CD14-positive monocyte (primary cell): ENCODE measurements around the gene CASP10. TPM values are rescaled to one million over a fixed set of nuclear protein-coding genes. Genes with fewer than 3 reads are reported as not detected.

ENCODE experiments used
- DNase-seq, 3 donors: peaks; one replicate each; pipeline ENCODE4 v3.0.0-alpha.2; 2011 to 2022
- H2AFZ ChIP-seq: 2 replicates; pipeline ENCODE4 v1.6.0; 2012; ENCODE audit warnings: mild to moderate bottlenecking, low read depth, low read length, inconsistent platforms; ENCODE audit not compliant: insufficient read depth, poor library complexity, severe bottlenecking
- H3K27ac ChIP-seq, 2 donors: 1 replicate in 1 of 2; 2 replicates in 1 of 2; pipeline ENCODE4 v1.5.1; 2012 to 2013; ENCODE audit warnings: low read length in 2 of 2, control low read depth in 1 of 2, inconsistent platforms in 1 of 2, low read depth in 1 of 2, mild to moderate bottlenecking in 1 of 2
- H3K27me3 ChIP-seq, 2 donors: one replicate each; pipeline versions ENCODE4 v1.6.0 to v1.6.1; 2011 to 2013; ENCODE audit warnings: low read length in 2 of 2; ENCODE audit not compliant: control insufficient read depth in 2 of 2, insufficient read depth in 2 of 2
- H3K36me3 ChIP-seq, 2 donors: replicated peaks in 1 of 2; 1 replicate in 1 of 2; 2 replicates in 1 of 2; pipeline versions ENCODE4 v1.5.1 to v1.6.1; 2012 to 2013; ENCODE audit warnings: low read length in 2 of 2, control low read depth in 1 of 2, inconsistent platforms in 1 of 2, mild to moderate bottlenecking in 1 of 2; ENCODE audit not compliant: insufficient read depth in 2 of 2, control insufficient read depth in 1 of 2
- H3K4me1 ChIP-seq, 2 donors: 1 replicate in 1 of 2; 2 replicates in 1 of 2; pipeline versions ENCODE4 v1.5.1 to v1.6.1; 2012 to 2013; ENCODE audit warnings: low read length in 2 of 2, control low read depth in 1 of 2, inconsistent platforms in 1 of 2, mild to moderate bottlenecking in 1 of 2, moderate library complexity in 1 of 2; ENCODE audit not compliant: insufficient read depth in 2 of 2, control insufficient read depth in 1 of 2
- H3K4me2 ChIP-seq: replicated peaks from 2 replicates; pipeline ENCODE3; 2012; ENCODE audit warnings: low read length, moderate library complexity, mild to moderate bottlenecking; ENCODE audit not compliant: poor library complexity, severe bottlenecking; ENCODE audit errors: extremely low read depth
- H3K4me3 ChIP-seq, 3 experiments: fragments of 200-600 bp in 1 of 3; sonication (generic) in 1 of 3; replicated peaks in 1 of 3; 1 replicate in 2 of 3; 2 replicates in 1 of 3; pipeline ENCODE4 v1.5.1; 2011 to 2013; ENCODE audit warnings: low read length in 3 of 3, mild to moderate bottlenecking in 3 of 3, control low read depth in 2 of 3, low read depth in 2 of 3, inconsistent platforms in 1 of 3, moderate library complexity in 1 of 3
- H3K79me2 ChIP-seq: 2 replicates; pipeline ENCODE4 v1.6.0; 2012; ENCODE audit warnings: mild to moderate bottlenecking, control low read depth, inconsistent platforms, low read length, moderate library complexity; ENCODE audit not compliant: insufficient read depth
- H3K9ac ChIP-seq: 2 replicates; pipeline ENCODE4 v1.6.0; 2017; ENCODE audit warnings: low read length, mild to moderate bottlenecking; ENCODE audit not compliant: insufficient read depth, poor library complexity, severe bottlenecking
- H3K9me3 ChIP-seq, 2 donors: replicated peaks in 1 of 2; 1 replicate in 1 of 2; 2 replicates in 1 of 2; pipeline versions ENCODE4 v1.5.1 to v1.6.1; 2012 to 2013; ENCODE audit warnings: low read length in 2 of 2, control low read depth in 1 of 2; ENCODE audit not compliant: control insufficient read depth in 1 of 2, insufficient read depth in 1 of 2
- H4K20me1 ChIP-seq: 2 replicates; pipeline ENCODE4 v1.6.0; 2012; ENCODE audit warnings: mild to moderate bottlenecking, low read length, control low read depth, moderate library complexity; ENCODE audit not compliant: insufficient read depth
- H3K27ac Mint-ChIP-seq, 7 donors: one replicate each; pipeline ENCODE4 v1.8.0; 2020; ENCODE audit warnings: mild to moderate bottlenecking in 7 of 7, mixed read lengths in 7 of 7, moderate library complexity in 6 of 7, inconsistent platforms in 2 of 7
- H3K27me3 Mint-ChIP-seq, 3 donors: one replicate each; pipeline ENCODE4 v1.8.0; 2021 to 2022; ENCODE audit warnings: low read depth in 3 of 3, mild to moderate bottlenecking in 3 of 3, mixed read lengths in 3 of 3, moderate library complexity in 3 of 3, inconsistent platforms in 1 of 3
- H3K36me3 Mint-ChIP-seq, 2 donors: one replicate each; pipeline ENCODE4 v1.8.0; 2020; ENCODE audit warnings: mixed read lengths in 2 of 2, inconsistent platforms in 1 of 2, mild to moderate bottlenecking in 1 of 2
- H3K4me1 Mint-ChIP-seq: one replicate; pipeline ENCODE4 v1.8.0; 2020; ENCODE audit warnings: mild to moderate bottlenecking, mixed read lengths
- H3K4me3 Mint-ChIP-seq, 2 donors: one replicate each; pipeline ENCODE4 v1.8.0; 2020; ENCODE audit warnings: mild to moderate bottlenecking in 2 of 2, mixed read lengths in 2 of 2, moderate library complexity in 1 of 2
- H3K9me3 Mint-ChIP-seq, 7 donors: one replicate each; pipeline ENCODE4 v1.8.0; 2020 to 2022; ENCODE audit warnings: mixed read lengths in 7 of 7, mild to moderate bottlenecking in 6 of 7, moderate library complexity in 6 of 7, inconsistent platforms in 2 of 7
- WGBS: methylation state at CpG from one replicate; pipeline ENCODE4 v1.1.5; 2013; ENCODE audit warnings: missing lambda C conversion rate; ENCODE audit not compliant: insufficient coverage; 5-methylcytosine and 5-hydroxymethylcytosine counted together
- intact Hi-C, 2 donors: fragments of 100-400 bp; cut with micrococcal nuclease; formaldehyde crosslinking; loops; one replicate each; pipeline versions ENCODE4 v1.15.0 to v1.15.1; 2023
- polyA plus RNA-seq, 3 donors: library from polyadenylated mRNA; depleted of rRNA in 1 of 3; unstranded in 2 of 3; stranded (reverse) in 1 of 3; fragments of 300-500 nt in 2 of 3; fragments of >200 nt in 1 of 3; fragmentation: Illumina TruSeq in 2 of 3; gene quantifications; 1 replicate in 2 of 3; 2 replicates in 1 of 3; pipeline ENCODE4 v1.2.3, GENCODE V29; 2012 to 2021
- small RNA-seq: library from RNA; depleted of rRNA; stranded (forward); fragments of <200 nt; gene quantifications from one replicate; pipeline ENCODE3, GENCODE V24; 2012; ENCODE audit warnings: low read depth; ENCODE audit not compliant: insufficient read length
- TF ChIP-seq, protein P1 (sequence below): fragments of 200-600 bp; IDR thresholded peaks from one replicate; pipeline ENCODE4 v1.8.0; 2022; ENCODE audit warnings: antibody characterized with exemption, mild to moderate bottlenecking

The CASP10 gene
- polyA plus RNA-seq, 3 donors, result 17.7 to 23.3 (median 18.9) TPM

DNA sequence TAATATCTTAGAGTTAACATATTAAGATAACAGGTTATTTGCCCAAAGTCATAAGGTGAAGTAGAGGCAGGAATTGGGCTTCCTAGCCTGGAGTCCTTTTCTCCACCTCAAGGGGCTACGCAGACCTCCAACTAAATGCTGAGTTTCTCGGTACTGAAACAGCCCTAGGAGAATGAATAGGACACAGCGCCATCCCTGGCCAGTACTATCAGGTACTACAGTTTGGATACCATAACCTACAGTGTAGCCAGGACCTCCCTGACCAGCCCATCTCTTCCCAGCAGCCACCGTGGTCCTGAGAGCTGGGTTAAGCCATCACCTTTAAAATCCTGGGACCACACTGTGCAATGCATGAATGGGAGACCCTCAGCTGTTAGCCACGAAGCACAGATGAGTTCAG is 93.0 kb downstream of the CASP10 start:
- Mint-ChIP-seq H3K27ac (peak overlapping the region in 1 of 7 donors; percentile 47), H3K4me3 (no peak overlapping the region), H3K9me3 (peaks cover 0 to 2% (median 0%) of the 10 kb centered on the region in 7 donors), H3K36me3 (peaks cover 86 to 95% of the 10 kb centered on the region in 2 donors), H3K27me3 (peaks cover 0 to 3% (median 0%) of the 10 kb centered on the region in 3 donors), H3K4me1 (peaks cover 17% of the 10 kb centered on the region)
- H3K4me3 ChIP-seq, result no peak overlapping the region
- peaks cover 0 to 12% of the 10 kb centered on the region in 2 donors for H3K4me1 ChIP-seq
- WGBS, result 98% methylated on average over 5 of the region's 5 CpGs
- intact Hi-C loops, result loop anchor here in 1 of 2 donors (10.0 kb wide), 1 partner anchor 89 kb away; no protein-coding TSS in a partner anchor
- no peak for DNase-seq
- H3K9me3 ChIP-seq, result no peaks in the 10 kb centered on the region
- H3K9ac ChIP-seq, result no peak overlapping the region
- peaks cover 94% of the 10 kb centered on the region for H4K20me1 ChIP-seq
- H2AFZ ChIP-seq, result no peak overlapping the region
- H3K27ac ChIP-seq, result no peak overlapping the region
- peaks cover 84 to 98% of the 10 kb centered on the region in 2 donors for H3K36me3 ChIP-seq
- TF ChIP-seq, protein P1, sequence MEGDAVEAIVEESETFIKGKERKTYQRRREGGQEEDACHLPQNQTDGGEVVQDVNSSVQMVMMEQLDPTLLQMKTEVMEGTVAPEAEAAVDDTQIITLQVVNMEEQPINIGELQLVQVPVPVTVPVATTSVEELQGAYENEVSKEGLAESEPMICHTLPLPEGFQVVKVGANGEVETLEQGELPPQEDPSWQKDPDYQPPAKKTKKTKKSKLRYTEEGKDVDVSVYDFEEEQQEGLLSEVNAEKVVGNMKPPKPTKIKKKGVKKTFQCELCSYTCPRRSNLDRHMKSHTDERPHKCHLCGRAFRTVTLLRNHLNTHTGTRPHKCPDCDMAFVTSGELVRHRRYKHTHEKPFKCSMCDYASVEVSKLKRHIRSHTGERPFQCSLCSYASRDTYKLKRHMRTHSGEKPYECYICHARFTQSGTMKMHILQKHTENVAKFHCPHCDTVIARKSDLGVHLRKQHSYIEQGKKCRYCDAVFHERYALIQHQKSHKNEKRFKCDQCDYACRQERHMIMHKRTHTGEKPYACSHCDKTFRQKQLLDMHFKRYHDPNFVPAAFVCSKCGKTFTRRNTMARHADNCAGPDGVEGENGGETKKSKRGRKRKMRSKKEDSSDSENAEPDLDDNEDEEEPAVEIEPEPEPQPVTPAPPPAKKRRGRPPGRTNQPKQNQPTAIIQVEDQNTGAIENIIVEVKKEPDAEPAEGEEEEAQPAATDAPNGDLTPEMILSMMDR, result peak; percentile 13
- peaks cover 51% of the 10 kb centered on the region for H3K79me2 ChIP-seq
- H3K27me3 ChIP-seq, result no peaks in the 10 kb centered on the region
- no peak overlapping the region for H3K4me2 ChIP-seq

DNA sequence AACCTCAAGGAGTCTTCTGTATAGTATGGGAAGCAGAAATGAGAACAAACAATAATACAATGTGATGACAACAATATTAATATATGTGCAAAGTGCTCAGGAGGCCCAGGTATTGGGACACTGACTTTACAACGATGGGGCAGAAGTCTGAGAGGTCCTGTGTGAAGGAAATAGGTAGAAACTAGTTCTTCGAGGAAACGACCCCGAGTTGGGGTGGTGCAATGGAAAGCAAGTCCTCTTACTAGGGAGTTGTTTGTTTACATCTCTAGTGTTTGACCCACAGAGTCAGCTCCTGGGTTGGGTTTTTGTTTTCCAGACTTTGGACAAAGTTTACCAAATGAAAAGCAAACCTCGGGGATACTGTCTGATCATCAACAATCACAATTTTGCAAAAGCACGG is 93.6 kb downstream of the CASP10 start:
- 100% methylated on average over 4 of the region's 6 CpGs for WGBS
- H3K36me3 Mint-ChIP-seq, result peaks cover 82 to 94% of the 10 kb centered on the region in 2 donors

More for the DNA sequence above, 93.6 kb downstream of the CASP10 start:
- H3K79me2 ChIP-seq, result peaks cover 46% of the 10 kb centered on the region
- H4K20me1 ChIP-seq, result peaks cover 94% of the 10 kb centered on the region
- DNase-seq, result no peak
- peaks cover 0 to 12% of the 10 kb centered on the region in 2 donors for H3K4me1 ChIP-seq
- no peaks in the 10 kb centered on the region for H3K27me3 ChIP-seq
- TF ChIP-seq, protein P1, result no peak
- Mint-ChIP-seq H3K27me3 (peaks cover 0 to 3% (median 0%) of the 10 kb centered on the region in 3 donors), H3K4me3 (no peak overlapping the region), H3K27ac (peak overlapping the region in 1 of 7 donors; percentile 47), H3K4me1 (peaks cover 17% of the 10 kb centered on the region), H3K9me3 (peaks cover 0 to 2% (median 0%) of the 10 kb centered on the region in 7 donors)
- no peak overlapping the region for H3K9ac ChIP-seq
- H3K4me2 ChIP-seq, result no peak overlapping the region
- no peaks in the 10 kb centered on the region for H3K9me3 ChIP-seq
- H2AFZ ChIP-seq, result no peak overlapping the region
- intact Hi-C loops, result loop anchor here in 1 of 2 donors (10.0 kb wide), 1 partner anchor 88 kb away; no protein-coding TSS in a partner anchor
- H3K27ac ChIP-seq, result no peak overlapping the region
- no peak overlapping the region for H3K4me3 ChIP-seq
- peaks cover 83 to 98% of the 10 kb centered on the region in 2 donors for H3K36me3 ChIP-seq

Small RNA genes within 50 kb of the gene (small RNA-seq; reads per million reads assigned to genes)
- gene AC007283.2, result not detected
- gene MTND4LP13, result not detected
- gene RNU7-45P, result not detected

Other genes with a start within 250 kb of the CASP10 start
- gene ORC2, start 219.5 kb upstream of the CASP10 start, polyA plus RNA-seq, result 1 to 10 TPM; 3.1 to 5.4 (median 3.9) TPM
- gene HYCC2, start 111.5 kb upstream of the CASP10 start, polyA plus RNA-seq, result 10 to 100 TPM in 1 of 3 donors, 1 to 10 TPM in 2; 6.8 to 10.2 (median 7.7) TPM
- gene NDUFB3, start 111.1 kb upstream of the CASP10 start, polyA plus RNA-seq, result 100 to 1,000 TPM in 2 of 3 donors, 10 to 100 TPM in 1; 26.3 to 340 (median 313) TPM
- gene CFLAR, start 67.0 kb upstream of the CASP10 start, polyA plus RNA-seq, result 100 to 1,000 TPM in 1 of 3 donors, 10 to 100 TPM in 2; 79.4 to 149 (median 79.5) TPM
- 100 to 1,000 TPM in 1 of 3 donors, 10 to 100 TPM in 2; 40.0 to 123 (median 80.7) TPM for gene CASP8, start 77.4 kb downstream of the CASP10 start, polyA plus RNA-seq
- gene FLACC1, start 174.2 kb downstream of the CASP10 start, polyA plus RNA-seq, result under 1 TPM in 2 of 3 donors, not detected in 1; 0.16 to 0.91 TPM